SK-N-SH (cell line): ENCODE data around the gene FYCO1. TPM values are rescaled to one million over a fixed set of nuclear protein-coding genes. Genes with fewer than 3 reads are reported as not detected.

Experiments used
- CTCF ChIA-PET: fragments of 300-600, 350-600 bp; formaldehyde crosslinking; extraction: SDS; loops from one replicate; lab custom pipeline; 2021; lab: Yijun Ruan, JAX
- POLR2A ChIA-PET: fragments of 350-600 bp; sonication (Branson Sonifier 250); formaldehyde crosslinking; extraction: SDS; loops from one replicate; lab custom pipeline; 2020; ENCODE audit warnings: antibody characterized with exemption, inconsistent platforms; lab: Yijun Ruan, JAX
- DNase-seq: peaks from one replicate; pipeline ENCODE4 v3.0.0; 2012
- H2AFZ ChIP-seq: fragments of 200-600 bp; sonication (generic); 2 replicates; pipeline ENCODE4 v1.8.1; 2016; ENCODE audit warnings: antibody characterized with exemption, mild to moderate bottlenecking, low read depth
- H3F3A ChIP-seq: fragments of 200-600 bp; sonication (generic); replicated peaks from 2 replicates; pipeline ENCODE3; 2016; ENCODE audit warnings: antibody characterized with exemption, mild to moderate bottlenecking; ENCODE audit not compliant: insufficient read depth
- H3K27ac ChIP-seq, 2 experiments: fragments of 200-500 bp in 1 of 2; fragments of 200-600 bp in 1 of 2; sonication (Bioruptor generic) in 1 of 2; sonication (generic), shearing (Covaris generic) in 1 of 2; 2 replicates each; pipeline versions ENCODE4 v1.5.1 to v1.6.1; 2014 to 2016; ENCODE audit warnings: low read depth in 2 of 2, inconsistent platforms in 1 of 2, low read length in 1 of 2, mild to moderate bottlenecking in 1 of 2, mixed read lengths in 1 of 2
- H3K27me3 ChIP-seq: fragments of 200-600 bp; sonication (generic), shearing (Covaris generic); 2 replicates; pipeline ENCODE4 v1.6.1; 2016; ENCODE audit warnings: mixed run types; ENCODE audit not compliant: insufficient read depth
- H3K36me3 ChIP-seq, 2 experiments: fragments of 200-500 bp in 1 of 2; fragments of 200-600 bp in 1 of 2; sonication (Bioruptor generic) in 1 of 2; sonication (generic) in 1 of 2; replicated peaks in 1 of 2; 2 replicates each; pipeline versions ENCODE3 to v1.5.1; 2014 to 2016; ENCODE audit warnings: low read length in 1 of 2, mild to moderate bottlenecking in 1 of 2; ENCODE audit not compliant: insufficient read depth in 2 of 2, control insufficient read depth in 1 of 2
- H3K4me1 ChIP-seq, 2 experiments: fragments of 200-500 bp in 1 of 2; fragments of 200-600 bp in 1 of 2; sonication (Bioruptor generic) in 1 of 2; sonication (generic), shearing (Covaris generic) in 1 of 2; 2 replicates each; pipeline versions ENCODE4 v1.5.1 to v1.6.1; 2014 to 2016; ENCODE audit warnings: low read depth in 1 of 2, low read length in 1 of 2, mixed run types in 1 of 2; ENCODE audit not compliant: insufficient read depth in 2 of 2, control insufficient read depth in 1 of 2
- H3K4me2 ChIP-seq: fragments of 200-600 bp; sonication (generic), shearing (Covaris generic); 2 replicates; pipeline ENCODE4 v1.6.1; 2017; ENCODE audit warnings: mixed run types
- H3K4me3 ChIP-seq, 2 experiments: fragments of 200-500 bp in 1 of 2; fragments of 200-600 bp in 1 of 2; sonication (Bioruptor generic) in 1 of 2; sonication (generic), shearing (Covaris generic) in 1 of 2; 2 replicates each; pipeline versions ENCODE4 v1.5.1 to v1.8.1; 2014 to 2016; ENCODE audit warnings: low read depth in 2 of 2, inconsistent platforms in 1 of 2, low read length in 1 of 2, mild to moderate bottlenecking in 1 of 2, mixed read lengths in 1 of 2, moderate library complexity in 1 of 2
- H3K79me2 ChIP-seq: fragments of 200-600 bp; sonication (generic); 2 replicates; pipeline ENCODE4 v1.8.1; 2017; ENCODE audit warnings: mild to moderate bottlenecking; ENCODE audit not compliant: insufficient read depth
- H3K9ac ChIP-seq: fragments of 200-600 bp; sonication (generic); 2 replicates; pipeline ENCODE4 v1.6.1; 2017; ENCODE audit warnings: mixed run types
- H3K9me2 ChIP-seq: fragments of 200-600 bp; sonication (generic); 2 replicates; pipeline ENCODE4 v1.6.1; 2017; ENCODE audit warnings: mixed run types
- H3K9me3 ChIP-seq: fragments of 200-600 bp; sonication (generic); 2 replicates; pipeline ENCODE4 v1.6.1; 2017; ENCODE audit warnings: mixed run types, mild to moderate bottlenecking, moderate library complexity
- H4K20me1 ChIP-seq: fragments of 200-600 bp; sonication (generic); 2 replicates; pipeline ENCODE4 v1.6.1; 2017; ENCODE audit warnings: mild to moderate bottlenecking, mixed run types; ENCODE audit not compliant: insufficient read depth
- CTCF ChIP-seq: fragments of 200-600 bp; sonication (generic); IDR thresholded peaks from 2 replicates; pipeline ENCODE4 v1.6.1; 2017; ENCODE audit warnings: antibody characterized with exemption, mild to moderate bottlenecking, moderate library complexity
- EP300 ChIP-seq, 2 experiments: IDR thresholded peaks; 2 replicates each; pipeline versions ENCODE4 v1.4.0 to v1.6.1; 2012; ENCODE audit warnings: borderline replicate concordance in 1 of 2, low read depth in 1 of 2, low read length in 1 of 2
- FOSL2 ChIP-seq: IDR thresholded peaks from 2 replicates; pipeline ENCODE4 v1.4.0; 2012; ENCODE audit warnings: low read depth, mild to moderate bottlenecking, moderate library complexity, borderline replicate concordance
- FOXJ3 ChIP-seq: sonication (generic); formaldehyde crosslinking; IDR thresholded peaks from 2 replicates; pipeline ENCODE4 v1.5.1; 2020; ENCODE audit warnings: mild to moderate bottlenecking, missing genetic modification reagents
- GABPA ChIP-seq: IDR thresholded peaks from 2 replicates; pipeline ENCODE4 v1.4.0; 2012; ENCODE audit warnings: low read depth, mild to moderate bottlenecking
- JUND ChIP-seq: IDR thresholded peaks from 2 replicates; pipeline ENCODE4 v1.4.0; 2012
- MAX ChIP-seq: IDR thresholded peaks from 2 replicates; pipeline ENCODE4 v1.4.0; 2012; ENCODE audit warnings: low read depth
- MEF2A ChIP-seq: IDR thresholded peaks from 2 replicates; pipeline ENCODE4 v1.4.0; 2012; ENCODE audit warnings: low read depth, borderline replicate concordance
- MXI1 ChIP-seq: IDR thresholded peaks from 2 replicates; pipeline ENCODE4 v1.6.1; 2012; ENCODE audit warnings: mild to moderate bottlenecking, low read depth, low read length, improper control_type of control experiment
- PBX3 ChIP-seq: IDR thresholded peaks from 2 replicates; pipeline ENCODE4; 2012
- POLR2AphosphoS5 ChIP-seq: IDR thresholded peaks from 2 replicates; pipeline ENCODE4 v1.6.1; 2012; ENCODE audit warnings: low read depth, low read length
- RCOR1 ChIP-seq: fragments of 150-350 bp; IDR thresholded peaks from 2 replicates; pipeline ENCODE4 v1.6.1; 2017; ENCODE audit warnings: antibody characterized with exemption, low read length
- REST ChIP-seq: IDR thresholded peaks from 2 replicates; pipeline ENCODE4 v1.6.1; 2012; ENCODE audit warnings: mild to moderate bottlenecking, low read depth, low read length, moderate library complexity
- RFX5 ChIP-seq: IDR thresholded peaks from 2 replicates; pipeline ENCODE4 v1.6.1; 2012; ENCODE audit warnings: mild to moderate bottlenecking, improper control_type of control experiment, low read length
- RXRA ChIP-seq: IDR thresholded peaks from 2 replicates; pipeline ENCODE4 v1.4.0; 2012; ENCODE audit warnings: low read depth, mild to moderate bottlenecking, borderline replicate concordance
- SIN3A ChIP-seq: IDR thresholded peaks from 2 replicates; pipeline ENCODE4 v1.6.1; 2012; ENCODE audit warnings: low read depth, mild to moderate bottlenecking, low read length, moderate library complexity, borderline replicate concordance
- SMC3 ChIP-seq: IDR thresholded peaks from 2 replicates; pipeline ENCODE4 v1.6.1; 2012; ENCODE audit warnings: low read depth, low read length, improper control_type of control experiment
- TEAD4 ChIP-seq: IDR thresholded peaks from 2 replicates; pipeline ENCODE4 v1.4.0; 2012; ENCODE audit warnings: mild to moderate bottlenecking, borderline replicate concordance; ENCODE audit not compliant: insufficient read depth
- ZBTB33 ChIP-seq: IDR thresholded peaks from 2 replicates; pipeline ENCODE4 v1.4.0; 2012; ENCODE audit warnings: low read depth, borderline replicate concordance
- WGBS: methylation state at CpG from one replicate; pipeline ENCODE4 v1.1.6; 2017; ENCODE audit warnings: low lambda C conversion rate; 5-methylcytosine and 5-hydroxymethylcytosine counted together
- polyA plus RNA-seq, 3 experiments: library from polyadenylated mRNA; depleted of rRNA; stranded (reverse); fragments of >200 nt; gene quantifications; 2 replicates each; pipeline ENCODE4 v1.2.3, GENCODE V29; 2012

FYCO1 gene
- polyA plus RNA-seq, 1 of the 3 experiments (the other 2 are of a cell fraction), result 5.5 TPM

- no peaks in the 10 kb centered on the region for H3K4me1 ChIP-seq
- ChIA-PET CTCF (interaction anchor here (0.8 kb wide), 1 partner anchor 81 kb away, joined by 3 read pairs; no protein-coding TSS in a partner anchor), POLR2A (no interaction called here)
- H3K79me2 ChIP-seq, result no peaks in the 10 kb centered on the region
- no peak overlapping the region for H3K27ac ChIP-seq
- no peak overlapping the region for H2AFZ ChIP-seq
- H3K36me3 ChIP-seq, result no peaks in the 10 kb centered on the region
- no peak overlapping the region for H3K9ac ChIP-seq
- no peaks in the 10 kb centered on the region for H3K9me3 ChIP-seq
- DNase-seq, result no peak
- no peaks in the 10 kb centered on the region for H4K20me1 ChIP-seq
- H3K4me2 ChIP-seq, result no peak overlapping the region
- H3K27me3 ChIP-seq, result peaks cover 11% of the 10 kb centered on the region; the same call in 1 of the 2 replicates
- H3F3A ChIP-seq, result no peaks in the 10 kb centered on the region
- no peaks in the 10 kb centered on the region for H3K9me2 ChIP-seq
- TF ChIP-seq FOSL2 (no peak), RXRA (no peak), CTCF (no peak), RFX5 (no peak), POLR2AphosphoS5 (no peak), GABPA (no peak), MXI1 (no peak), REST (no peak), JUND (no peak), TEAD4 (no peak), EP300 (IDR thresholded peaks at IDR 0.05; ENCODE audit: borderline replicate concordance in 1 of 2, low read depth in 1 of 2, low read length in 1 of 2) (no peak), FOXJ3 (CRISPR knock-in tag) (no peak), MEF2A (no peak), MAX (no peak), RCOR1 (no peak), PBX3 (no peak), SIN3A (no peak), SMC3 (no peak), ZBTB33 (no peak)
- WGBS, result 6% methylated on average over 1 of the region's 1 CpG
- no peak overlapping the region for H3K4me3 ChIP-seq
Observed at GRCh38 chr3:46019707-46020106, 24.1 kb upstream of the FYCO1 start.
